MG63 (cell line): ENCODE measurements around the gene NQO2. TPM values are rescaled to one million over a fixed set of nuclear protein-coding genes. Genes with fewer than 3 reads are reported as not detected.

ENCODE experiments used
- DNase-seq: peaks from one replicate; pipeline ENCODE4 v3.0.0-alpha.2; 2020
- H3K27me3 ChIP-seq: fragments of 250-450 bp; sonication (Bioruptor Pico); 2 replicates; pipeline ENCODE4 v1.5.1; 2020; ENCODE audit warnings: mild to moderate bottlenecking, moderate library complexity
- H3K36me3 ChIP-seq: fragments of 250-450 bp; sonication (Bioruptor Pico); 2 replicates; pipeline ENCODE4 v1.5.1; 2020; ENCODE audit warnings: mild to moderate bottlenecking, moderate library complexity
- H3K4me3 ChIP-seq: fragments of 250-450 bp; sonication (Bioruptor Pico); 2 replicates; pipeline ENCODE4 v1.5.1; 2020; ENCODE audit warnings: mild to moderate bottlenecking, moderate library complexity
- H3K9me3 ChIP-seq: fragments of 250-450 bp; sonication (Bioruptor Pico); 2 replicates; pipeline ENCODE4 v1.5.1; 2020; ENCODE audit warnings: mild to moderate bottlenecking, moderate library complexity
- total RNA-seq: library from RNA; depleted of rRNA; stranded (reverse); fragments of >200 nt; shearing (Covaris generic); gene quantifications from 2 replicates; pipeline ENCODE4 v1.2.3, GENCODE V29; 2014; ENCODE audit warnings: low replicate concordance; rRNA removed

Gene NQO2
- total RNA-seq, 1 experiment from 2014 or later, result 4.2 TPM

DNA sequence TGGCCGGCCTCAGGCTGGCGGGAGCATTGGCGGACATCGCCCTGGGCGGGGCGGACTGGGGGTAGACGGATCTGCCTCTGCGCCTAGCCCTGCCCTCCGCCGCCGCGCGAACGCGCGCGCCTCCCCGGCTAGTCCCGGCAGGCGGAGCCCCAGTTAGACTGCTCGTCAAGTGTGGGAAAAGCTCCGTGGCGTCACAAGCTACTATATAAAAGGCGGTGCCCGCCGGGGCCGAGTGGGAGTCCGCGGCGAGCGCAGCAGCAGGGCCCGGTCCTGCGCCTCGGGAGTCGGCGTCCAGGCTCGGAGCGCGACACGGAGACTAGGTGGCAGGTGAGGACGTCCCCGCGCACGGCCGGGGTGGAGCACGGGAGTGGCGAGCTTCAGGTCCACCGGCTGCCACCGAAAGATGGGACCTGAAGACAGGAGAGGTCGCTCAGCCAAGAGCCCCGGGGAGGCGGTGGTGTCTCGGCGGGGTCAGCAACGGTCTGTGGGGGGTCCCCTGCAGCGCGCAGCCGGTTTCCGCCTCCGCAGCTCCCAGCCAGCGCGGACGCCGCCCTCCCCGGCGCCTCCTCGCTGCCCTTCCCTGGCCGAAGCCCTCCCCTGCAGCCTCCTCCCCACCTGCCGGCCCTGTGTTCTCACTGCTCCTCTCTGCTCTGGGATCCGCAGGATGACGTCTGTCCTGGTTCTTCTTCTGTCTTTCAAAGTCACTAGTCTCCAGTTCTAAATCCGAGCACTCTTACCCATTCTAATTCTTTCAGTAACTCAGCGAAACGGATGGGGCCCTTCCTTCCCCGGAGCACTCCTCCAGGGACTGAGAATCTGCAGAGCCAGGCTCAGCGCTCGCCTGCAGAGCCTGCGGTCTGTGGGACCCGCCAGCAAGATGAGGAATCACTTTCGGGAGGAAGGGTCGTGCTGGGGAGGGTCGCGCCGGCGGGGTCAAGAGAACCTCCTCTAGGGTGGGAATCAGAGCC lies 64.3 kb downstream of the NQO2 start:
- peak overlapping the region; percentile 57 for H3K4me3 ChIP-seq
- H3K27me3 ChIP-seq, result no peaks in the 10 kb centered on the region
- H3K36me3 ChIP-seq, result no peaks in the 10 kb centered on the region
- H3K9me3 ChIP-seq, result no peaks in the 10 kb centered on the region
- peak; percentile 88 for DNase-seq

GRCh38 chr6:3068329-3069214 lies 68.9 kb downstream of the NQO2 start, which contains the start of gene RIPK1:
RIPK1 (plus strand) TSS chr6:3068494; CDS start chr6:3076824, 8,330 bp downstream.
- Histone ChIP-seq H3K4me3 (peak within 1 kb of the TSS; percentile 79), H3K9me3 (no peaks in the 10 kb centered on the region), H3K27me3 (no peaks in the 10 kb centered on the region), H3K36me3 (peaks cover 4% of the 10 kb centered on the region)
- peak; percentile 92 for DNase-seq

Other genes starting within 250 kb of the NQO2 start
- gene MYLK4, start 249.0 kb upstream of the NQO2 start, total RNA-seq, result not detected in 2 replicates
- 41.7 and 53.3 TPM in 2 replicates for gene WRNIP1, start 234.5 kb upstream of the NQO2 start, total RNA-seq
- gene SERPINB1, start 158.0 kb upstream of the NQO2 start, total RNA-seq, result 8.8 and 12.0 TPM in 2 replicates
- not detected in 2 replicates for gene SERPINB9, start 96.6 kb upstream of the NQO2 start, total RNA-seq
- gene SERPINB6, start 28.3 kb upstream of the NQO2 start, total RNA-seq, result 45.1 and 59.9 TPM in 2 replicates
- 10.1 and 12.3 TPM in 2 replicates for gene RIPK1, start 68.6 kb downstream of the NQO2 start, total RNA-seq
- gene BPHL, start 118.8 kb downstream of the NQO2 start, total RNA-seq, result 5.8 and 9.6 TPM in 2 replicates
- 73.2 and 92.0 TPM in 2 replicates for gene TUBB2A, start 157.7 kb downstream of the NQO2 start, total RNA-seq
- 8.6 and 27.6 TPM in 2 replicates for gene TUBB2B, start 227.8 kb downstream of the NQO2 start, total RNA-seq